Stimulated activated CD8-positive, alpha-beta memory T cell treated with anti-CD3 and anti-CD28 coated beads, Interleukin-2, amount 100 ng/mL, for 1 hour (primary cell): ENCODE measurements around the gene CIB2.

Experiments used
- DNase-seq, 2 donors: peaks; one replicate each; pipeline ENCODE4 v3.0.0-alpha.2; 2020; ENCODE audit warnings: low read depth in 2 of 2

CIB2 gene

GRCh38 chr15:78107471-78107870, 23.8 kb downstream of the CIB2 start:
- no peak for DNase-seq

GRCh38 chr15:78105476-78106241, 25.6 kb downstream of the CIB2 start:
- DNase-seq, result no peak

- DNase-seq, result no peak
Measured at GRCh38 chr15:78104566-78105475, 26.4 kb downstream of the CIB2 start.

- DNase-seq, result no peak
Measured at GRCh38 chr15:78104119-78104479, 27.1 kb downstream of the CIB2 start.

- DNase-seq, result peak; percentile 18 to 27
Measured at GRCh38 chr15:78103406-78104118, 27.7 kb downstream of the CIB2 start.

GRCh38 chr15:78102741-78103140, 28.5 kb downstream of the CIB2 start:
- no peak for DNase-seq

GRCh38 chr15:78102211-78102610, 29.0 kb downstream of the CIB2 start:
- no peak for DNase-seq

GRCh38 chr15:78101423-78102105, 29.7 kb downstream of the CIB2 start:
- no peak for DNase-seq

GRCh38 chr15:78100886-78101285, 30.4 kb downstream of the CIB2 start:
- no peak for DNase-seq

GRCh38 chr15:78098131-78098755, 33.0 kb downstream of the CIB2 start:
- no peak for DNase-seq

- DNase-seq, result no peak
Measured at GRCh38 chr15:78097667-78098066, 33.6 kb downstream of the CIB2 start.

- DNase-seq, result no peak
Measured at GRCh38 chr15:78093242-78094020, 37.8 kb downstream of the CIB2 start.

- no peak for DNase-seq
Measured at GRCh38 chr15:78092261-78093041, 38.8 kb downstream of the CIB2 start, which contains the start of gene SH2D7. Gene SH2D7, plus strand, starts transcription at chr15:78092561. Its CDS starts 24 bp downstream, at chr15:78092585.

GRCh38 chr15:78090422-78091063, 40.7 kb downstream of the CIB2 start:
- DNase-seq, result no peak

- DNase-seq, result no peak
Measured at GRCh38 chr15:78088773-78089080, 42.5 kb downstream of the CIB2 start.

- no peak for DNase-seq
Measured at GRCh38 chr15:78087951-78088772, 43.1 kb downstream of the CIB2 start.

- DNase-seq, result no peak
Measured at GRCh38 chr15:78085928-78086327, 45.3 kb downstream of the CIB2 start.

- DNase-seq, result no peak
Measured at GRCh38 chr15:78084449-78084750, 46.8 kb downstream of the CIB2 start.
